HepG2 (cell line): ENCODE measurements around the gene CRYM. TPM values are rescaled to one million over a fixed set of nuclear protein-coding genes. Genes with fewer than 3 reads are reported as not detected.

Experiments
- AGO2 ChIP-seq: fragments of 200-400 bp; formaldehyde crosslinking; optimal IDR thresholded peaks from 2 replicates; pipeline ENCODE3; 2017; ENCODE audit warnings: mild to moderate bottlenecking, low read depth, low read length, moderate library complexity
- BCL3 ChIP-seq: sonication (generic); formaldehyde crosslinking; IDR thresholded peaks from 2 replicates; pipeline ENCODE4 v1.5.1; 2020; ENCODE audit warnings: mild to moderate bottlenecking, missing genetic modification reagents, moderate library complexity
- CBX1 ChIP-seq: IDR thresholded peaks from one replicate; pipeline ENCODE4 v1.6.1; 2016; ENCODE audit warnings: antibody characterized with exemption, low read depth
- ELK4 ChIP-seq: sonication (generic); formaldehyde crosslinking; IDR thresholded peaks from 2 replicates; pipeline ENCODE4 v1.9.0; 2021; ENCODE audit warnings: missing genetic modification reagents, borderline replicate concordance
- HBP1 ChIP-seq: IDR thresholded peaks from 2 replicates; pipeline ENCODE4 v1.6.1; 2016; ENCODE audit warnings: low read depth, control low read depth
- HNRNPK ChIP-seq: fragments of 200-400 bp; formaldehyde crosslinking; IDR thresholded peaks from 2 replicates; pipeline ENCODE4 v1.6.1; 2018; ENCODE audit warnings: low read length, low read depth, moderate library complexity, mild to moderate bottlenecking; ENCODE audit not compliant: poor library complexity, severe bottlenecking
- KLF11 ChIP-seq: IDR thresholded peaks from 2 replicates; pipeline ENCODE4 v1.6.1; 2016; ENCODE audit warnings: missing compliant biosample characterization
- KLF12 ChIP-seq: sonication (generic); formaldehyde crosslinking; IDR thresholded peaks from 2 replicates; pipeline ENCODE4 v1.4.0; 2020; ENCODE audit warnings: missing genetic modification reagents, borderline replicate concordance
- KLF16 ChIP-seq, 2 experiments: sonication (generic) in 1 of 2; formaldehyde crosslinking in 1 of 2; IDR thresholded peaks; 2 replicates each; pipeline versions ENCODE4 v1.6.1 to v1.8.0; 2016 to 2023; ENCODE audit warnings: missing genetic modification reagents in 2 of 2, missing compliant biosample characterization in 1 of 2
- MTA1 ChIP-seq: sonication (generic); formaldehyde crosslinking; IDR thresholded peaks from 2 replicates; pipeline ENCODE4 v1.4.0; 2020; ENCODE audit warnings: missing genetic modification reagents, mild to moderate bottlenecking, borderline replicate concordance
- PHF21A ChIP-seq: sonication (generic); formaldehyde crosslinking; IDR thresholded peaks from 2 replicates; pipeline ENCODE4 v1.5.0; 2020; ENCODE audit warnings: mild to moderate bottlenecking, missing genetic modification reagents
- RBM22 ChIP-seq: fragments of 200-400 bp; formaldehyde crosslinking; optimal IDR thresholded peaks from 2 replicates; pipeline ENCODE3; 2017; ENCODE audit warnings: mild to moderate bottlenecking, low read length, moderate library complexity
- U2AF2 ChIP-seq: fragments of 200-400 bp; formaldehyde crosslinking; IDR thresholded peaks from 2 replicates; pipeline ENCODE4 v1.6.1; 2017; ENCODE audit warnings: low read depth, mild to moderate bottlenecking, low read length
- XBP1 ChIP-seq: sonication (generic); formaldehyde crosslinking; IDR thresholded peaks from 2 replicates; pipeline ENCODE4 v1.5.0; 2020; ENCODE audit warnings: missing genetic modification reagents
- ZFP1 ChIP-seq: IDR thresholded peaks from 2 replicates; pipeline ENCODE4 v1.6.1; 2016
- ZFP36 ChIP-seq: fragments of 150-350 bp; IDR thresholded peaks from 2 replicates; pipeline ENCODE4 v1.6.1; 2018; ENCODE audit warnings: borderline replicate concordance, low read length, low read depth; ENCODE audit not compliant: partially characterized antibody
- ZNF24 ChIP-seq: fragments of 450-650 bp; IDR thresholded peaks from 2 replicates; pipeline ENCODE4 v1.6.1; 2017; ENCODE audit warnings: antibody characterized with exemption, mild to moderate bottlenecking
- ZNF281 ChIP-seq: sonication (generic); formaldehyde crosslinking; IDR thresholded peaks from 2 replicates; pipeline ENCODE4 v1.4.0; 2020; ENCODE audit warnings: missing genetic modification reagents, borderline replicate concordance
- ZNF510 ChIP-seq: sonication (generic); formaldehyde crosslinking; IDR thresholded peaks from 2 replicates; pipeline ENCODE4 v1.4.0; 2020; ENCODE audit warnings: low read depth, mild to moderate bottlenecking, missing genetic modification reagents
- ZNF547 ChIP-seq: sonication (generic); formaldehyde crosslinking; IDR thresholded peaks from 2 replicates; pipeline ENCODE4 v1.5.1; 2020; ENCODE audit warnings: mild to moderate bottlenecking, missing genetic modification reagents
- ZNF564 ChIP-seq: sonication (generic); formaldehyde crosslinking; IDR thresholded peaks from 2 replicates; pipeline ENCODE4 v1.8.1; 2023; ENCODE audit warnings: mild to moderate bottlenecking, missing genetic modification reagents
- ZNF660 ChIP-seq: sonication (generic); formaldehyde crosslinking; IDR thresholded peaks from 2 replicates; pipeline ENCODE4 v1.5.1; 2020; ENCODE audit warnings: mild to moderate bottlenecking, low read depth, missing genetic modification reagents, borderline replicate concordance
- ZNF761 ChIP-seq: sonication (generic); formaldehyde crosslinking; conservative IDR thresholded peaks from 2 replicates; pipeline ENCODE4 v1.4.0; 2020; ENCODE audit warnings: mild to moderate bottlenecking, missing genetic modification reagents
- ZNF878 ChIP-seq: sonication (generic); formaldehyde crosslinking; IDR thresholded peaks from 2 replicates; pipeline ENCODE4 v1.8.1; 2023; ENCODE audit warnings: mild to moderate bottlenecking, missing genetic modification reagents, moderate library complexity
- polyA plus RNA-seq, 8 experiments: library from polyadenylated mRNA; depleted of rRNA in 3 of 8; stranded (reverse) in 7 of 8; unstranded in 1 of 8; fragments of >200 nt; fragmentation: Illumina TruSeq in 4 of 8; extraction: Trizol in 4 of 8; gene quantifications; 2 replicates each; pipeline versions ENCODE4 v1.2.1 to v1.2.3, GENCODE V29; 2011 to 2016; ENCODE audit warnings: low read depth in 4 of 8, missing spikeins in 1 of 8, mixed read lengths in 1 of 8; ENCODE audit not compliant: insufficient read depth in 1 of 8
- total RNA-seq, 5 experiments: library from RNA; depleted of rRNA; stranded (reverse); fragments of >200 nt; fragmentation: Illumina TruSeq; extraction: Trizol; gene quantifications; 2 replicates each; pipeline ENCODE4 v1.2.3, GENCODE V29; 2016; ENCODE audit warnings: low read depth in 1 of 5

Gene CRYM
- total and polyA plus RNA-seq, 2 of the 13 experiments (the other 11 are each of a cell fraction or from before 2014, with no cell fraction given): 1.9 to 2.2 TPM

- TF ChIP-seq RBM22 (no peak), XBP1 (CRISPR knock-in tag) (no peak; the same call in 1 of the 2 replicates), BCL3 (no peak), KLF16 (CRISPR knock-in tag; IDR thresholded peaks at IDR 0.05) (peak in 1 of 2 experiments; percentile 82; a peak in 1 of 4 replicates), HBP1 (CRISPR knock-in tag) (0 out of 2 replicates have a peak, but pooled peaks have one; percentile 23), ZNF878 (CRISPR knock-in tag) (no peak), MTA1 (CRISPR knock-in tag) (peak; percentile 26; the same call in 1 of the 2 replicates), ZNF761 (CRISPR knock-in tag) (peak; percentile 88; the same call in 1 of the 2 replicates), KLF12 (peak; percentile 53; the same call in 1 of the 2 replicates), ZNF564 (CRISPR knock-in tag) (no peak), PHF21A (CRISPR knock-in tag) (peak; percentile 90), ZNF660 (no peak), ZNF281 (CRISPR knock-in tag) (peak; percentile 33; the same call in 1 of the 2 replicates), ELK4 (CRISPR knock-in tag) (no peak), HNRNPK (no peak), ZNF547 (CRISPR knock-in tag) (peak; percentile 72; the same call in 1 of the 2 replicates), CBX1 (no peak), ZFP36 (no peak), KLF11 (CRISPR knock-in tag) (0 out of 2 replicates have a peak, but pooled peaks have one; percentile 87), U2AF2 (no peak), ZFP1 (CRISPR knock-in tag) (peak; percentile 75; the same call in 1 of the 2 replicates), ZNF510 (CRISPR knock-in tag) (no peak), ZNF24 (no peak), AGO2 (no peak)
These were observed 44.5 kb downstream of the CRYM start, which contains the start of gene ANKS4B (continued) for GRCh38 chr16:21233521-21234150.
